HEK293 (cell line): ENCODE results near the gene SAMHD1.

Source experiments
- CTCF ChIA-PET: fragments of 350-600 bp; formaldehyde crosslinking; extraction: SDS; loops from one replicate; lab custom pipeline; 2021; ENCODE audit warnings: antibody characterized with exemption; lab: Yijun Ruan, JAX
- POLR2A ChIA-PET: fragments of 300-600 bp; formaldehyde crosslinking; extraction: SDS; loops from one replicate; lab custom pipeline; 2020; ENCODE audit warnings: antibody characterized with exemption, inconsistent platforms; lab: Yijun Ruan, JAX
- H3K27ac ChIP-seq: fragments of 200-500 bp; sonication (Bioruptor generic); 2 replicates; pipeline ENCODE4 v1.5.1; 2014; ENCODE audit warnings: low read depth, low read length, control low read depth, inconsistent platforms; ENCODE audit errors: extremely low read depth
- H3K36me3 ChIP-seq, 2 experiments: fragments of 200-500 bp in 1 of 2; sonication (Bioruptor generic) in 1 of 2; 1 replicate in 1 of 2; 2 replicates in 1 of 2; pipeline ENCODE4 v1.5.1; 2014 to 2017; ENCODE audit warnings: inconsistent platforms in 2 of 2, low read length in 2 of 2; ENCODE audit not compliant: control insufficient read depth in 2 of 2, insufficient read depth in 1 of 2
- H3K4me1 ChIP-seq: fragments of 200-500 bp; sonication (Bioruptor generic); 2 replicates; pipeline ENCODE4 v1.5.1; 2014; ENCODE audit warnings: mild to moderate bottlenecking, low read length, inconsistent platforms; ENCODE audit not compliant: control insufficient read depth, insufficient read depth
- H3K4me3 ChIP-seq: 2 replicates; pipeline ENCODE4 v1.5.1; 2011; ENCODE audit warnings: low read depth, mild to moderate bottlenecking, control low read depth, low read length, moderate library complexity
- H3K9me3 ChIP-seq: fragments of 200-500 bp; sonication (Bioruptor generic); 2 replicates; pipeline ENCODE4 v1.5.1; 2014; ENCODE audit warnings: low read depth, low read length, inconsistent platforms; ENCODE audit not compliant: control insufficient read depth, insufficient read depth
- HOXC10 ChIP-seq: sonication (generic); formaldehyde crosslinking; IDR thresholded peaks from 2 replicates; pipeline ENCODE4 v1.8.1; 2023; ENCODE audit warnings: mild to moderate bottlenecking, missing genetic modification reagents
- IKZF3 ChIP-seq: fragments of 450-650 bp; IDR thresholded peaks from 2 replicates; pipeline ENCODE4 v1.5.0; 2018; ENCODE audit warnings: missing biosample characterization, mild to moderate bottlenecking, missing genetic modification characterization, moderate library complexity
- OVOL3 ChIP-seq: fragments of 450-650 bp; formaldehyde crosslinking; IDR thresholded peaks from 2 replicates; pipeline ENCODE4 v1.5.1; 2016; ENCODE audit warnings: missing biosample characterization, missing genetic modification characterization
- ZBTB17 ChIP-seq: fragments of 450-650 bp; formaldehyde crosslinking; IDR thresholded peaks from 2 replicates; pipeline ENCODE4 v1.5.1; 2016; ENCODE audit warnings: missing biosample characterization, missing genetic modification characterization
- ZIC2 ChIP-seq: fragments of 450-650 bp; formaldehyde crosslinking; IDR thresholded peaks from 2 replicates; pipeline ENCODE4 v1.5.1; 2016; ENCODE audit warnings: missing biosample characterization, missing genetic modification characterization
- ZNF223 ChIP-seq: fragments of 450-650 bp; formaldehyde crosslinking; IDR thresholded peaks from 2 replicates; pipeline ENCODE4 v1.5.1; 2016; ENCODE audit warnings: missing biosample characterization, missing genetic modification characterization
- ZNF23 ChIP-seq: fragments of 450-650 bp; formaldehyde crosslinking; IDR thresholded peaks from 2 replicates; pipeline ENCODE4 v1.5.1; 2016; ENCODE audit warnings: missing biosample characterization, missing genetic modification characterization, borderline replicate concordance
- ZNF341 ChIP-seq: fragments of 450-650 bp; formaldehyde crosslinking; IDR thresholded peaks from 2 replicates; pipeline ENCODE4; 2016; ENCODE audit warnings: low read depth, missing biosample characterization, missing genetic modification characterization
- ZNF366 ChIP-seq: fragments of 450-650 bp; formaldehyde crosslinking; conservative IDR thresholded peaks from 2 replicates; pipeline ENCODE4 v1.5.1; 2016; ENCODE audit warnings: missing biosample characterization, missing genetic modification characterization
- ZNF37A ChIP-seq: fragments of 450-650 bp; IDR thresholded peaks from 2 replicates; pipeline ENCODE4 v1.5.1; 2018; ENCODE audit warnings: missing biosample characterization, missing genetic modification characterization
- ZNF654 ChIP-seq: fragments of 450-650 bp; formaldehyde crosslinking; IDR thresholded peaks from 2 replicates; pipeline ENCODE4 v1.5.1; 2016; ENCODE audit warnings: low read depth, missing biosample characterization, missing genetic modification characterization
- ZNF792 ChIP-seq: fragments of 450-650 bp; formaldehyde crosslinking; IDR thresholded peaks from 2 replicates; pipeline ENCODE4 v1.5.1; 2016; ENCODE audit warnings: missing biosample characterization, missing genetic modification characterization
- ZNF843 ChIP-seq: fragments of 450-650 bp; formaldehyde crosslinking; IDR thresholded peaks from 2 replicates; pipeline ENCODE4 v1.5.1; 2016; ENCODE audit warnings: missing biosample characterization, missing genetic modification characterization
- ZXDB ChIP-seq: fragments of 450-650 bp; formaldehyde crosslinking; IDR thresholded peaks from 2 replicates; pipeline ENCODE4 v1.5.1; 2016; ENCODE audit warnings: missing biosample characterization, missing genetic modification characterization
- TF ChIP-seq, protein P1 (sequence below): fragments of 450-650 bp; formaldehyde crosslinking; optimal IDR thresholded peaks from 2 replicates; pipeline ENCODE3; 2016; ENCODE audit warnings: missing biosample characterization, mild to moderate bottlenecking, missing genetic modification characterization
- TF ChIP-seq, protein P2 (sequence below): fragments of 450-650 bp; formaldehyde crosslinking; IDR thresholded peaks from 2 replicates; pipeline ENCODE4 v1.5.1; 2016; ENCODE audit warnings: missing biosample characterization, missing genetic modification characterization, borderline replicate concordance
- TF ChIP-seq, protein P3 (sequence below): fragments of 450-650 bp; IDR thresholded peaks from 2 replicates; pipeline ENCODE4 v1.5.1; 2018; ENCODE audit warnings: missing biosample characterization, missing genetic modification characterization
- TF ChIP-seq, protein P4 (sequence below): fragments of 450-650 bp; formaldehyde crosslinking; IDR thresholded peaks from 2 replicates; pipeline ENCODE4 v1.5.0; 2017; ENCODE audit warnings: missing biosample characterization, missing genetic modification characterization, borderline replicate concordance

Gene SAMHD1

DNA sequence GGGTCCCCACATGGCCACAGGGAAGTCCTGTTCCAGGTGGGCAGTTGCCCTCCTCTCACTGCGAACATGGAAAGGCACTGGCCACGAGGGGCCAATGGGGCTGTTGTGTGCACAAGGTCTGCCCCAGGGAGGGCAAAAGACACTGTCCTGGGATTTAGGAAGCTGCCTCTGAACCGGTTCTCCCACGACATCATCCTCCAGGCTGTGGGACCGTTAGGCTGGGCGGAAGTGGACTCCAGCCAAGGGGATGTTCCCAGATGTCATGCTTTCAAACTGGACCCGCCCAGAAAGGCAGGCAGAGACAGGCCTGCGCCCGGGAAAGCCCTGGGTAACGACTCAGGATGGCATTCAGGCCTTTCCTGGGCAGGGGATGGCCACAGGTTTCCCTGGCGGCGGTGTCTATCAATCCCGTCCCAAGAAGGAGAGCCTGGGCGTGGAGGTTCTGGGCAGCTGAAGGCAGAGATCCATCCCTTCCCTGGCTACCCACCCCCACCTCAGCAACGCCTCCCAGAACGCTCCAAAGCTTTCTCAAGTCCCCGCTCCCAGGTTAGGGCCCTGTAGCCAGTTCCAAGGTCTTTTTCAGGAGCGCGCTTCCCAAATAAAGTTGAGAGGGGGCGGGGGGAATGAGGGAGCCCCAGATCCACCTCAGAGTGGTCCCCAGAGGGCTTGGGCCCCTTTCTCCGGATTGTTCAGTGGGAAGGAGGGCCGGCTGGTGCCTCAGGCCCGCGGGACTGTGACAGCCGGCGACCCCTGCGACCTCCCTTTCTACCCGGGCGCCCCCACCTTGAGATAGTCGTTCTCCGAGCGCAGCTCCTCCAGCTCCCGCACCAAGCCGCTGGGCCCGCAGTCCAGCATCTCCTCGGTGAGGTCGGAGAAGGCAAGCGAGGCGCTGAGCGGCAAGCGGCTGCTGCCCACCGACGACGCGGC is 89.4 kb downstream of the SAMHD1 start (continued):
- TF ChIP-seq ZNF223 (tag by site-specific recombination) (no peak), IKZF3 (peak; percentile 77), OVOL3 (tag by site-specific recombination) (peak; percentile 88)
- TF ChIP-seq, protein P1, sequence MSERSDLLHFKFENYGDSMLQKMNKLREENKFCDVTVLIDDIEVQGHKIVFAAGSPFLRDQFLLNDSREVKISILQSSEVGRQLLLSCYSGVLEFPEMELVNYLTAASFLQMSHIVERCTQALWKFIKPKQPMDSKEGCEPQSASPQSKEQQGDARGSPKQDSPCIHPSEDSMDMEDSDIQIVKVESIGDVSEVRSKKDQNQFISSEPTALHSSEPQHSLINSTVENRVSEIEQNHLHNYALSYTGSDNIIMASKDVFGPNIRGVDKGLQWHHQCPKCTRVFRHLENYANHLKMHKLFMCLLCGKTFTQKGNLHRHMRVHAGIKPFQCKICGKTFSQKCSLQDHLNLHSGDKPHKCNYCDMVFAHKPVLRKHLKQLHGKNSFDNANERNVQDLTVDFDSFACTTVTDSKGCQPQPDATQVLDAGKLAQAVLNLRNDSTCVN (tag by site-specific recombination): peak; percentile 28

DNA sequence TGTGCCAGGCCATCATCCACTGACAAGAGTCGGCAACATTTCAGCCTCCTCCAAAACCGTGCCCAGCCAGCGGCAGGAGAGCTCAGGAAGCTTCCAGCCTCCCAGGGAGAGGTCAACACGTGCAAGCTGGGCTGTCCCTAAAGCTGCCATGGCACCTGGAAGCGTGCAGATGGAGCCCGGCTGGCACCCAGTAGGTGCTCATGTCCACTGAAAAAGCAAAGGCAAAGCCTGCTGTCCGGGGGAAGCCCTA is 90.0 kb downstream of the SAMHD1 start:
- Histone ChIP-seq H3K36me3 (peaks cover 0 to 20% of the 10 kb centered on the region in 2 experiments; a peak in 1 of 3 replicates), H3K4me3 (peak overlapping the region; percentile 49), H3K4me1 (peaks cover 9% of the 10 kb centered on the region; the same call in 1 of the 2 replicates), H3K27ac (peak overlapping the region; percentile 83; the same call in 1 of the 2 replicates), H3K9me3 (no peaks in the 10 kb centered on the region)
- ChIA-PET CTCF (interaction anchor here (0.9 to 4.5 kb wide), 2 partner anchors 26 to 88 kb away, joined by 5 to 18 read pairs; partner anchors contain the start of gene DSN1), POLR2A (interaction anchor here (0.6 to 1.3 kb wide), 2 partner anchors 16 to 1119 kb away, joined by 3 to 4 read pairs; no protein-coding TSS in a partner anchor)
- TF ChIP-seq ZIC2 (tag by site-specific recombination) (peak; percentile 48), ZNF366 (tag by site-specific recombination) (no peak)

DNA sequence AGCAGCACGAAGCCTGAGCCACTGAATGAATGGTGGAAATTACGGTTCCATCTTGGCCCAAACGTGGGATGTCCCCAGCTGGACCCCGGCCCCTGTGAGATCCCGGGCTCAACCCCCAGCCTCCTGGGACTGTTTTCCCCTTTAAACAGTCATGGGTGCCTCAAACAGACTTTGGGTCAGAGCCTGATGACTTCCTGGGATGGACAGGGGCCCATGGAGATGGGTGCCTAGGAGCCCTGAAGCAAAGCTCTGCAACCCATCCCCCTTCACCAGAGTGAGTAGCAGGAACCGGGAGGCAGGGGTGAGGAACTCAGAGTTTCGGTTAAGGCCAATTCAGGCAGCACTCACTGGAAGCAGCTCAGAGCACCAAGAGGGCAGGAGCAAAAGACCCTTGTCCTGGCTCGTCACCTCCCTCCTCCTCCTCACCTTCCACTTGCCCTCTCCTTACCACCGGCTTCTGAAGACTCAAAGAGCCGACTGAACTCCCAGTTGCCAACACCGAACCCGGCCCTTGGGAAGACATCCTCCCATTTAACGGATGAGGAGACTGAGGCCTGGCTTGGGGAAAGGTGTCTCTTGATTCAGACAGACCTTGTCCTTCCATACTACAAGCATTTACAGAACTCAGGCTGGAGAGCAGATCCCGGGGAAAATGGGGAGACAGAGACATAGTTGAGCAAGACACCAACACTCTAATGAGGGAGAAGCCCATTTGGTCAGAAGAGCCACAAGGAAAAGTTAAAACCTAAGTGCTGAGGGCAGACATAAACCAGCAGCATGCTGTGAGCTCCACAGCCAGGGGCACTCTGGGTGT is 90.5 kb downstream of the SAMHD1 start:
- TF ChIP-seq, protein P2, sequence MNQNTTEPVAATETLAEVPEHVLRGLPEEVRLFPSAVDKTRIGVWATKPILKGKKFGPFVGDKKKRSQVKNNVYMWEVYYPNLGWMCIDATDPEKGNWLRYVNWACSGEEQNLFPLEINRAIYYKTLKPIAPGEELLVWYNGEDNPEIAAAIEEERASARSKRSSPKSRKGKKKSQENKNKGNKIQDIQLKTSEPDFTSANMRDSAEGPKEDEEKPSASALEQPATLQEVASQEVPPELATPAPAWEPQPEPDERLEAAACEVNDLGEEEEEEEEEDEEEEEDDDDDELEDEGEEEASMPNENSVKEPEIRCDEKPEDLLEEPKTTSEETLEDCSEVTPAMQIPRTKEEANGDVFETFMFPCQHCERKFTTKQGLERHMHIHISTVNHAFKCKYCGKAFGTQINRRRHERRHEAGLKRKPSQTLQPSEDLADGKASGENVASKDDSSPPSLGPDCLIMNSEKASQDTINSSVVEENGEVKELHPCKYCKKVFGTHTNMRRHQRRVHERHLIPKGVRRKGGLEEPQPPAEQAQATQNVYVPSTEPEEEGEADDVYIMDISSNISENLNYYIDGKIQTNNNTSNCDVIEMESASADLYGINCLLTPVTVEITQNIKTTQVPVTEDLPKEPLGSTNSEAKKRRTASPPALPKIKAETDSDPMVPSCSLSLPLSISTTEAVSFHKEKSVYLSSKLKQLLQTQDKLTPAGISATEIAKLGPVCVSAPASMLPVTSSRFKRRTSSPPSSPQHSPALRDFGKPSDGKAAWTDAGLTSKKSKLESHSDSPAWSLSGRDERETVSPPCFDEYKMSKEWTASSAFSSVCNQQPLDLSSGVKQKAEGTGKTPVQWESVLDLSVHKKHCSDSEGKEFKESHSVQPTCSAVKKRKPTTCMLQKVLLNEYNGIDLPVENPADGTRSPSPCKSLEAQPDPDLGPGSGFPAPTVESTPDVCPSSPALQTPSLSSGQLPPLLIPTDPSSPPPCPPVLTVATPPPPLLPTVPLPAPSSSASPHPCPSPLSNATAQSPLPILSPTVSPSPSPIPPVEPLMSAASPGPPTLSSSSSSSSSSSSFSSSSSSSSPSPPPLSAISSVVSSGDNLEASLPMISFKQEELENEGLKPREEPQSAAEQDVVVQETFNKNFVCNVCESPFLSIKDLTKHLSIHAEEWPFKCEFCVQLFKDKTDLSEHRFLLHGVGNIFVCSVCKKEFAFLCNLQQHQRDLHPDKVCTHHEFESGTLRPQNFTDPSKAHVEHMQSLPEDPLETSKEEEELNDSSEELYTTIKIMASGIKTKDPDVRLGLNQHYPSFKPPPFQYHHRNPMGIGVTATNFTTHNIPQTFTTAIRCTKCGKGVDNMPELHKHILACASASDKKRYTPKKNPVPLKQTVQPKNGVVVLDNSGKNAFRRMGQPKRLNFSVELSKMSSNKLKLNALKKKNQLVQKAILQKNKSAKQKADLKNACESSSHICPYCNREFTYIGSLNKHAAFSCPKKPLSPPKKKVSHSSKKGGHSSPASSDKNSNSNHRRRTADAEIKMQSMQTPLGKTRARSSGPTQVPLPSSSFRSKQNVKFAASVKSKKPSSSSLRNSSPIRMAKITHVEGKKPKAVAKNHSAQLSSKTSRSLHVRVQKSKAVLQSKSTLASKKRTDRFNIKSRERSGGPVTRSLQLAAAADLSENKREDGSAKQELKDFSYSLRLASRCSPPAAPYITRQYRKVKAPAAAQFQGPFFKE (tag by site-specific recombination): no peak
- TF ChIP-seq ZNF37A (tag by site-specific recombination): no peak
- TF ChIP-seq, protein P3, sequence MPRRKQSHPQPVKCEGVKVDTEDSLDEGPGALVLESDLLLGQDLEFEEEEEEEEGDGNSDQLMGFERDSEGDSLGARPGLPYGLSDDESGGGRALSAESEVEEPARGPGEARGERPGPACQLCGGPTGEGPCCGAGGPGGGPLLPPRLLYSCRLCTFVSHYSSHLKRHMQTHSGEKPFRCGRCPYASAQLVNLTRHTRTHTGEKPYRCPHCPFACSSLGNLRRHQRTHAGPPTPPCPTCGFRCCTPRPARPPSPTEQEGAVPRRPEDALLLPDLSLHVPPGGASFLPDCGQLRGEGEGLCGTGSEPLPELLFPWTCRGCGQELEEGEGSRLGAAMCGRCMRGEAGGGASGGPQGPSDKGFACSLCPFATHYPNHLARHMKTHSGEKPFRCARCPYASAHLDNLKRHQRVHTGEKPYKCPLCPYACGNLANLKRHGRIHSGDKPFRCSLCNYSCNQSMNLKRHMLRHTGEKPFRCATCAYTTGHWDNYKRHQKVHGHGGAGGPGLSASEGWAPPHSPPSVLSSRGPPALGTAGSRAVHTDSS (tag by site-specific recombination): peak; percentile 45; the same call in 1 of the 2 replicates
- TF ChIP-seq ZNF23 (tag by site-specific recombination): no peak
- peak; percentile 86 for TF ChIP-seq ZNF341 (tag by site-specific recombination)
- TF ChIP-seq ZBTB17 (tag by site-specific recombination): no peak
- TF ChIP-seq HOXC10 (CRISPR knock-in tag): no peak
- TF ChIP-seq, protein P4, sequence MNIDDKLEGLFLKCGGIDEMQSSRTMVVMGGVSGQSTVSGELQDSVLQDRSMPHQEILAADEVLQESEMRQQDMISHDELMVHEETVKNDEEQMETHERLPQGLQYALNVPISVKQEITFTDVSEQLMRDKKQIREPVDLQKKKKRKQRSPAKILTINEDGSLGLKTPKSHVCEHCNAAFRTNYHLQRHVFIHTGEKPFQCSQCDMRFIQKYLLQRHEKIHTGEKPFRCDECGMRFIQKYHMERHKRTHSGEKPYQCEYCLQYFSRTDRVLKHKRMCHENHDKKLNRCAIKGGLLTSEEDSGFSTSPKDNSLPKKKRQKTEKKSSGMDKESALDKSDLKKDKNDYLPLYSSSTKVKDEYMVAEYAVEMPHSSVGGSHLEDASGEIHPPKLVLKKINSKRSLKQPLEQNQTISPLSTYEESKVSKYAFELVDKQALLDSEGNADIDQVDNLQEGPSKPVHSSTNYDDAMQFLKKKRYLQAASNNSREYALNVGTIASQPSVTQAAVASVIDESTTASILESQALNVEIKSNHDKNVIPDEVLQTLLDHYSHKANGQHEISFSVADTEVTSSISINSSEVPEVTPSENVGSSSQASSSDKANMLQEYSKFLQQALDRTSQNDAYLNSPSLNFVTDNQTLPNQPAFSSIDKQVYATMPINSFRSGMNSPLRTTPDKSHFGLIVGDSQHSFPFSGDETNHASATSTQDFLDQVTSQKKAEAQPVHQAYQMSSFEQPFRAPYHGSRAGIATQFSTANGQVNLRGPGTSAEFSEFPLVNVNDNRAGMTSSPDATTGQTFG (tag by site-specific recombination): no peak
- no peak for TF ChIP-seq ZNF792 (tag by site-specific recombination)
- no peak for TF ChIP-seq ZNF843 (tag by site-specific recombination)
- TF ChIP-seq ZNF654 (tag by site-specific recombination): no peak
- no peak for TF ChIP-seq ZXDB (tag by site-specific recombination)
- no peak overlapping the region for H3K27ac ChIP-seq
- POLR2A ChIA-PET: interaction anchor here (1.3 kb wide), 1 partner anchor 15 kb away, joined by 4 read pairs; no protein-coding TSS in a partner anchor
- H3K36me3 ChIP-seq: peaks cover 0 to 20% of the 10 kb centered on the region in 2 experiments; a peak in 1 of 3 replicates
- H3K4me3 ChIP-seq: no peak overlapping the region
- CTCF ChIA-PET: interaction anchor here (0.9 to 4.5 kb wide), 2 partner anchors 25 to 87 kb away, joined by 5 to 18 read pairs; partner anchors contain the start of gene DSN1
- peaks cover 9% of the 10 kb centered on the region; the same call in 1 of the 2 replicates for H3K4me1 ChIP-seq
- H3K9me3 ChIP-seq: no peaks in the 10 kb centered on the region
